CMK (cell line): ENCODE measurements around the gene TULP4.

Experiments used
- DNase-seq: peaks from one replicate; pipeline ENCODE4 v3.0.0-alpha.2; 2010; ENCODE audit warnings: low read depth

The TULP4 gene

DNA sequence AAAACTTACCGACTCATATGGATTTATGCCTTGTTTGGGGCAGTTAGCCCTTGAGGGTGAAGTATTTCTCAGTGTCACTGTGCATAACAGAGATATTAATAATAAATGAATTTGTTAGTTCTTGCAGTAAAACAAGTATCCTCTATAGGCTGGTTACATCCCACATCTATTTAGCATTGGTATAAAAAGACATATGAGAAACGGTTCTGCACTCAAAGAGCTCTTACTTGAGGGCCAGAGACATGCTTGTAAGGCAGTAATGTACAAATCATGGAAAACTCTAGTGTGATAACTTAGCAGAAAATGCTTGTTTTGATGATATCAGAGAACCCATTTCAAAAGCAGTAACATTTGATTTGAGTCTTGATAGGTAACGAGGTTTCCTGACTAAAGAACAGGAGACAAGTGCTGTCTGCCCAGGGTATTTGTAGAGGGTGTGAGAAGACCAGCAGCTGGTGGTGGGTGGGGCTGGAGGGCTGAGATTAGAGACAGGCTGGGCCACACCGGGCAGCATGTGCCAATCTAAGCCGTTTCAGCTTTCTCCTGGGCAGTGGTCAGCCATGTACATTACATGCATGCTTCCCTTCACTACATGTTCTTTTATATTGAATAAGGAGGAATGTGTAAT, 46.3 kb downstream of the TULP4 start:
- no peak for DNase-seq

DNA sequence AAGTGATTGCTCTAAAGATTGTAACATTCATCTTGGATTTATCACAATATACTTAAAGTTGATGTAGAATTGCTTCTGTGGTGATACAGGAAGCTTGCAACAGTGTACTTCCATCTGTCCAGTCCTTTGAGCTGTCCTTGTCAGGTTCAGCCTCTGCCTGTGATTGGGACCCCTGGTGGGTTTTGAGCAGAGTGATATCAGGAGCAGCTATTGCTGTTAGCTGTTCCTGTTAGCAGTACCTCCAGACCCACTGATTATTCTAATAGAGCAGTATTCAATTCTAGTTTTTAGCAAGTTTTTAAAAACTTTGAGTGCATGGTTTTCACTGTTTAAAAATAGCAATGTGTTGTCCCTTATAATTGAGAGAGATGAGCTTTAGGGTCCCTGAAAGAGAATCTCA, 48.8 kb downstream of the TULP4 start:
- no peak for DNase-seq

GRCh38 chr6:158361961-158362669, 49.9 kb downstream of the TULP4 start:
- DNase-seq = no peak

GRCh38 chr6:158366363-158366762, 54.1 kb downstream of the TULP4 start:
- peak; percentile 82 for DNase-seq

DNA sequence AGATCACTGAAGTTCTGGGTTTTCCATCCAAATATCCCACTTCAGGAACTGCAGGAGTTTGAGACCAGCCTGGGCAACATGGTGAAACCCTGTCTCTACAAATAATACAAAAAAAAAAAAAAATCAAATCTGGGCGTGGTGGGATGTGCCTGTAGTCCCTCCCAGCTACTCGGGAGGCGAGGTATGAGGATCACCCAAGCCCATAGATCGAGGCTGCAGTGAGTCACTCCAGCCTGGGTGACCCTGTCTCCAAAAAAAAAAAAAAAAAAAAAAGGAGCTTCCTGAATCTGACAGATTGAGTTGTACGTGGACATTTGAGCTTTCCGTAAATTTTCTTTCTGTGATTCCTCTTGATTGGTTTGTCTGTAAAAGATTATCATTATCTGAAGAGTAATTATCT, 55.6 kb downstream of the TULP4 start:
- no peak for DNase-seq

GRCh38 chr6:158369241-158369640, 57.0 kb downstream of the TULP4 start:
- no peak for DNase-seq

DNA sequence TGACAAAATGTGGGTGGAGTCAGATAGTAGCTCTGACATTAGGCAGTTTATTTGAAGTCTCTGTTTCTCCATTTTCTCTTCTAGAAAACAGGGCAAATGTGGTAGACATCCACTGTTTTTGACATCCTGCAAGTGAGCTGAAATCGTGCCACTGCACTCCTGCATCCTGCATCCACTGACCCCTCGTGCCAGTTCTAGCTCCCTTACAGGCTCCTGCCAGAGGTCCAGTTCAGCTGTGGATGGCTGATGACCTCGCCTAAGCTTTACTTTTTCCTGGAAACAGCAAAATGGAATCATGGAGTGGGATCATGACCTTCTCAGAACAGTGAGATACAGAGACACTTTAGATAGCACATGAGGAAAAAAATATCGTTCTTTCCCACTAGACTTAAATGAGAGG, 58.5 kb downstream of the TULP4 start:
- no peak for DNase-seq

GRCh38 chr6:158371261-158371660, 59.0 kb downstream of the TULP4 start:
- DNase-seq = no peak

DNA sequence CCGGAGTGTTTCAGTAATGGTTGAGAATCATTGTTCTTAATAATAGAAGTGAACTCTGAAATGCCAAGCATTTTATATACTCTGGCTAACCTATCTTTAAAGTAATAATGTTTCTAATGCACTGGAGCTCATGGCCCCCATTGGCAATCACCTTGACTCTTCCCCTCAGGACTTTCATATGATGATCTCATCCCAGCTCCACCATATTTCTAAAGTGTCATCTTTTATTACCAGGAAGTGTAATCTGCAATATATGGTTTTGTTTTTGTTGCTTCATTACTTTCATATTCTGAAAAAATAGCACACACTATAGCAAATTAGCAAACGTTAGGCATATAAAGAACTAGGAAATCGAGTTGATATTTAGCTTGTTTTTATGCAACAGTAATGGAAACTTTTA, 60.3 kb downstream of the TULP4 start:
- no peak for DNase-seq

- no peak for DNase-seq
These were observed 60.9 kb downstream of the TULP4 start for GRCh38 chr6:158373214-158373613.

GRCh38 chr6:158374020-158374419, 61.8 kb downstream of the TULP4 start:
- no peak for DNase-seq

- DNase-seq = no peak
These were observed 64.4 kb downstream of the TULP4 start for GRCh38 chr6:158376631-158377081.

- no peak for DNase-seq
These were observed 65.6 kb downstream of the TULP4 start for GRCh38 chr6:158377860-158378259.

GRCh38 chr6:158379336-158379735, 67.1 kb downstream of the TULP4 start:
- no peak for DNase-seq

DNA sequence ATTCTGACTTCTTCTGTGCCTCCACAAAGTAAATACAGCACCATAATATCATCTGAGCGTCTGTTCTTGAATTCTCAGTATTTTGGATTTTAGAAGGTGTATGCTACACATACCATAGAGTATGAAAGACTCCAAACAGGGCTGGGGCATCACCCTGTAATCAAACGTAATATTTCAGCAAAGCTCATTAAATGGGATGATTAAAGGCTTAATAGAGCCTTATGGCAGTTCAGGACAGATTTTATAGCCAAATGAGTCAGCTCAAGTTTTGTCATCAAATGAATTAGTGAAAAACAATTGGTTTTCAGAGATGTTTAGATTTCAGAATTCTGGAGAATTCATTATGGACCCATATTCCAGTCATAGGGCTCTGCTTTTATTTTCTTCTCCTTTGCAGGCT, 68.9 kb downstream of the TULP4 start:
- DNase-seq = no peak

DNA sequence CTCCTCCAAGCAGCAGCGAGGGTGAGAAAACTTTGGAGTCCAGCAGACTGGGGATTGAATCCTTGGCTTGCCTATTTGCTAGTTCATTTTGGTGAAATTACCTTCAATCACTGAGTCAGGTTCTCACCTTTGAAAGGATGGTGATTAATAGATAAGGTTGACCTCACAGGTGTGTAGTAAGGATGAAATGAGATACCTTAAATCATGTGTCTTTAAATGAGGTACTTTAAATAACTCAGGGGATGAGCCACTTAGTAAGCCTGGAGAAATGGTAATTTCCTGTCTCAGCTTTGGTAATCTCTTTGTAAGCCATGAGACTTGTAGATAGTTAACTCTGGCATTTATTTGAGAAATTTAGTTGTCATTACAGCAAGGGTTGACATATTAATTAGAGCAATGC, 70.2 kb downstream of the TULP4 start:
- no peak for DNase-seq

DNA sequence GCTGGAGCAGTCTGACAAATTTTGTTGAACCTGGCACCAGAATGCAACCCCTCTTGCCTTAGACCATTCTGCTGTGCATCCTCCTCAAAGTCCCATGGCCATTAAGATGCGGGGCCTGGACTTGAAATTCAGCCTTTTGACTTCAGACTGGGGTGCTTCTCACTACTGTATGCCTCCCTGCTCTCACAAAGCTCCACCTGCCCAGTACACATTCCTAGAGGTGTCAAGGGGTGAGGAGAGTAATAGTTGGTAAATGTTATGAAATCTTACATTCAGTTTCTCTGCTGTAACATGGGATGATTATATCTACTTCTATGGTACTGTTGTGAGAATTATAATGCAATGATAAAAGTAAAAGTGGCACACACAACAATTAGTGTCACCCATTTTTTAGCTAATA, 70.8 kb downstream of the TULP4 start:
- DNase-seq = no peak

GRCh38 chr6:158383542-158383941, 71.3 kb downstream of the TULP4 start:
- no peak for DNase-seq

GRCh38 chr6:158384671-158385110, 72.4 kb downstream of the TULP4 start:
- no peak for DNase-seq

DNA sequence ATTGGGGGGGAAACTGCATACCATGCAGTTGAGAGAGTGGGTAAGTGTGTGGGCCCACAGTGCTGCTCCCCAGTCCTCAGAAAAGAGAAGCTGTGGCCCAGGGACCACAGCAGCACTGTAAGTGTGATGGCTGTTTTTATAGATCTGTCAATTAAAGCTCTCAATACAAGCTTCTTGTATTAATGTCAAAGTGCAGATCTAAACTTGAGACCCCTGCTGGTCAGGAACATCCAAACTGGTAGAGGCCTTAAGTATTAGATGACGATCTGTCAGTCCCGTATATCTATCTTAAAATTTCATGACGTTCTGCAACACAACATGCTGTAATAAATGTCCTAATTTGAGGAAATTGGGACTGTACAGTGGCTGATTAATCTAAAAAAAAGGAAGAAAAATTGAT, 74.8 kb downstream of the TULP4 start:
- no peak for DNase-seq

GRCh38 chr6:158387578-158387977, 75.3 kb downstream of the TULP4 start:
- no peak for DNase-seq

- no peak for DNase-seq
These were observed 76.5 kb downstream of the TULP4 start for GRCh38 chr6:158388727-158389126.

DNA sequence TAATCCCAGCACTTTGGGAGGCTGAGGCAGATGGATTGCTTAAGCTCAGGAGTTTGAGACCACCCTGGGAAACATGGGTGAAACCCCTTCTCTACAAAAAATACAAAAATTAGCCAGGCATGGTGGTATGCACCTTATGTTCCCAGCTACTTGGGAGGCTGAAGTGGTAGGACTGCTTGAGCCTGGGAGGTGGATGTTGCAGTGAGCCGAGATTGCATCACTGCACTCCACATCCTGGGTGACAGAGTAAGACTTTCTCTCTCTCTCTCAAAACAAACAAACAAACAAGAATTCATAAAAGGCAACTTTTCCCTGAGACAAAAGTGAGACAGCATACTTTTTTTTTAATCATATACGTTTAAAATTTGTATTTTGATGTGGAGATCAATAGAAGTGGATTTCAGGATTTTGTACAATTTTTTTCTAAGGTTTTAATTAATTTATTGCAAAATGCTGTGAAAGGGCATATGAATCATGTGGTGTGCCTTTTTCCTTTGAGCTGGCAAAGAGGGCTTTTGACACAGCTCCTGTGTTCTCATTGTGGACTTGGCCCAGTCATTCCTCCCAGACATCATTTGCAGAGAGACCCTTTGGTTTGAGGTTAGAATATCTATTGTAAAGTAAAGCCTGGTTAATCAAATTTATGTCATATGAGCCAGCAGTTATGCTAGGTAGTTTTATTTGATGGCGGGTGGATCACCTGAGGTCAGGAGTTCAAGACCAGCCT, 77.1 kb downstream of the TULP4 start:
- DNase-seq = no peak
